Pons (tissue), 1 donor: Measurements from ENCODE around the gene NUP210.

Source experiments
- DNase-seq: peaks from one replicate; pipeline ENCODE4 v3.0.0-alpha.2; 2016; ENCODE audit warnings: low spot score

The NUP210 gene

DNA sequence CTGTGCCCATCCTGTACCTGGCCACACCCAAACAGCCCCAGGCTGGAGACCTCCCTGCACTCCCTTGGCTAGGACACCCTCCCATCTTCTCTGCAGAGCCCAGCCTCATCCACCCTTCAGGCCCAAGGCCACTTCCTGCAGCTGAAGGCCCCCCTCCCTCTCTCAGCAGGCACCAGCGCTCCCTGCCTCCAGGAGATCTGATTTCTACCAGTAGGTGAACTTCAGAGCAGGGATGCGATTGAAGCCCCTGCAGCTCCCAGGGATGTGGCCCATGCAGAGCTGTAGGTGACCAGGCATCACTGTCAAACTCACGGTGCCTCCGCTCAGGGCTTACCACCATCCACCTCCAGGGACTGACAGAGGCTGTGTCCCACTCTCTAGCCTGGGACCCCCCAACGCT lies 96.3 kb downstream of the NUP210 start:
- DNase-seq = no peak

DNA sequence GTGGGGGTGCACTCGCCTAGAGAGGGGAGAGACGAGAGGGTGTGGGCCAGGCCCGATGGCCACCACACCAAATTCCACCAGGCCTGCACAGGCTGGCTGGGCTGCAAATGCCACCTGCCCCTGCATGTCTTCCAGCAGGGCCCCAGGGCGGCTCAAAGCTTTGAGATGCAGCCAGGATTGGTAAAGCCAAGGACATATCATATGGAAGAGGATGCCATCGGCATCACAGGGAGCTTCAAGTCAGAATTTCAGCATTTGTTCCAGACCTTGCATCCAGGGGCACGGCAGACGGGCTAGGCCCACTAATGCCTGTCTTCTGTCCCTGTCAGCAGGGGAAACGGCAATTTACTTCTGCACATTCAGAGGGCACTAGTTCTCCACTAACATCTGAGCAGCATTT lies 97.8 kb downstream of the NUP210 start:
- no peak for DNase-seq

GRCh38 chr3:13319564-13320220 lies 100.4 kb downstream of the NUP210 start:
- no peak for DNase-seq

DNA sequence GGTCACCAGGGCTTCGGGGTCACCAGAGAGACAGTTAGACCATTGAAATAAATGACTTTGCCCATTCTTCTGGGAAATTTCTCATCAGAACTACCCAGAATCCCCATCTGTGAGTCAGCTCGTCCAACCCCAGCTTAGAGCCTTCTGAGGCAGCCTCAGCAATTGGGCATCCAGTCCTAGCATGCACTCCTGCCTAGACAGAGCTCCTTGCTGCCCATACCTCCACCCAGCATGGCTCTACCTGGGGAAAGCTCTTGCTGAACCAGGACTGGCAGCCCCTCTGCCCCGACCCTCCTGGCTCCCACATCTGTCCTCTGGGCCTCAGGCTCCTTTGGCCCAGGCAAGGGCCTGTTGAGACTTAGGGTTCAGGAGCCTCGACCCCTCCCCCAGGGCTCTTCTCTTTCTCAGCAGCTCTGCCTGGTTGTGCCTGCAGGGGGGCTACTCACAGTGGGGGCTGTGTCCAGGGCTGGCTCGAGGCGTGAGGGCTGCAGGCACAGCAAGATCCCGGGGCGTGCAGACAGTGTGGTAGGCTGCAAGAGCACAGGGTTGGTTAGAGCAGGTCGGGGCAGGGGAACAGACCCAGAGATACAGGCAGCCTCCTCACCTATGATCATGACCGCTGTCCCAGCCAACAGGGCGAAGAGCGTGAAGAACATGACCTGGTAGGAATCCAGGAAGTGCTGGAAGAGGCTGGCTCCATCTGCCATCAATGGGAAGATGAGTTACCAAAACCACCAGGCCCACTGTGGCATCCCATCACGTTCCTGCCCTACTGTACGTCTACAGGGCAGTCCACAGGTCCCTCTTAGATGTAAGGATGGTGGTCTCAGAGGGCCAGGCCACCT lies 101.3 kb downstream of the NUP210 start:
- no peak for DNase-seq

GRCh38 chr3:13317596-13318320 lies 102.4 kb downstream of the NUP210 start:
- no peak for DNase-seq

DNA sequence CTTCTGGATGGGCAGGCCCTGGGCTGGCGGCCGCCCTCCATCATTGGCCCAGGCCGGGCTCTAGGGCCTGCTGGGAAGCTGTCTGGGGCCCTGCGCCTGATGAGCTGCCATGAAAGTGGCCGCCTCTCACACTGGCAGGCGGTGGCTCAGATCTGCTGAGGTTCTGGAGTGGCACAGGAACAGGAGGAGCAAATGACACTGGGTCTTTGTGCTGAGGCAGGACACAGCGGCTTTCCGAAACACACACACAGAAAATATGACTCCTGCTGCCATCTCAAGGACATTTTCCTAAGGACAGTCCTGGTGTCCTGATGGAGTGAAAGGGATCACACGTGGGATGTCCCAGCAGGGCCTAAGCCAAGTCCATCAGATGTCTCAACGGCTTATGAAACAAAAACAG lies 103.5 kb downstream of the NUP210 start:
- DNase-seq = peak; percentile 72

- DNase-seq = no peak
These were observed 105.2 kb downstream of the NUP210 start for GRCh38 chr3:13314877-13315276.

DNA sequence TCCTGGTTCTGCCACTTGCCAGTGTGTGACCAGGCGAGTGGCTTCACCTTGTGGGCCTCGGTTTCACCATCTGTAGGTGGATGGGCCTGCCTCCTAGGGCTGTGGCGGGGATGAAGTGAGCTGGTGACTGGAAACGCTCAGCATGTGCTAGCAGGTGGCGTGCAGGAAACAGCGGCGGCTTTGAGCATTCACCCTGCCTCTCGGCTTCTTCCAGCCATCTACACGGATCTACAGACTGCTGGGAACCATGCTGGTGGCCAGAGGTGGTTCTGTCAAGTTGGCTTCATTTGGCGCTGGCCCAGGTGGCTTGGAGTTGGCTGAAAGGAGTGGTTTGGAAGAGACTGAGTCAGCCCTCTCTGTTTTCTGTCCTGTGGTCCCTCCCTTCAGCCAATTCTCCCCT lies 106.3 kb downstream of the NUP210 start:
- no peak for DNase-seq

GRCh38 chr3:13309004-13309403 lies 111.1 kb downstream of the NUP210 start:
- no peak for DNase-seq

GRCh38 chr3:13308380-13308801 lies 111.7 kb downstream of the NUP210 start:
- peak; percentile 69 for DNase-seq

DNA sequence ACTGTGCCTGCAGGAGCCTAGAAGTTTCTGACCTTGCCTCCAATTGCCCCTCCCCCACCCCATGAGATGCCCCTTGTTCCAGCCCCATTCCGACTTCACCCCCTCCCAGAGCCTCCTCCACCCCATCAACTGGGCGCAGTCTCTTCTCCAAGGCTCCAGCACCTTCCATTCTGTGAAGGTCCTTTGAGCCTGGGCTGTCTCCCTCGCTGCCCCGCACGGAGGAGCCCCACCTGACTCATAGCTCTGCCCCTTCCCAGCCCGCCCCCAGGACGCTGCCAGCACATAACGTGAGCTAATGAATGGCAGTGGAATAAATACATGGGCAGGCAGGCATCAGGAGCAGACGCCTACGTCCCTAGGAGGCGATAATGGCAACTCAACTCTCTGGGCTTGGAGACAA lies 113.1 kb downstream of the NUP210 start:
- no peak for DNase-seq

DNA sequence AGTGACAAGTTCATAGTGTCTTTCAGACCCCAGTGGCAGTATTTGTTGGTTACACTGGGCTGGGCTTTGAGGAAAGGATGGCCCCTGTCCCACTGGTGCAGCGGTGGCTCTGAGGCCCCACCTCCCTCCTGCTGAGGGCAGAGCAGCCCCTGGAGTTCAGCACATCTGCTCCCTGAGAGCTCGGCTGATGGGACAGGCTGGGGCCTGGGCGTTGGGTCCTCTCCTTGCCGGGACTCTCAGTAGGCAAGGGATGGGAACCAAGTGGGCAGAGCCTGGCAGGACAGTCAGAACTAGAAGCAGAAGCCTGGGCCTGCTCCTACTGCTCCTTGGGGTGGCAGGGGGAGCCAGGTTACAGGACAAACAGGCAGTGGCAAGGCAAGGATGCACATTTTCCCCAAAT lies 114.5 kb downstream of the NUP210 start:
- no peak for DNase-seq

DNA sequence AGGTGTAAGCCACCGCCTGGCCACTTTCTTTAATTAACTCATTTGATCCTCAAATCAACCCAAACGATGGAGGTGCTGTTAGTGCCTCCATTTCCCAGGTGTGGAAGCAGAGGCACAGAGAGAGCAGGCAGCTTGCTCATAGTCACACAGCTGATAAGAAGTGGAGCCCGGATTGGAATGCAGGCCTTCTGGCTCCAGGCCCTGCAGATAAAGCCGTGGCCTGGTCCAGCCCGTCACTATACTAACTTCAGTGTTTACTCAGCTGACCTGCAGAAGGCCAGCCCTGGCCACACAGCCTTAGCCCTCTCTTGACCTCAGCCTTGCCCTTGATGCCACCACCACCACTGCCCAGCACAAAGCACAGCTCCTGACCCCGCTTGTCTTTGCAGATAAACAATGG lies 116.7 kb downstream of the NUP210 start:
- no peak for DNase-seq

GRCh38 chr3:13301286-13301987 lies 118.7 kb downstream of the NUP210 start:
- DNase-seq = no peak

- DNase-seq = no peak
These were observed 119.4 kb downstream of the NUP210 start for GRCh38 chr3:13300546-13301285.

GRCh38 chr3:13299531-13300155 lies 120.5 kb downstream of the NUP210 start:
- no peak for DNase-seq

GRCh38 chr3:13296662-13297061 lies 123.5 kb downstream of the NUP210 start:
- DNase-seq = no peak

GRCh38 chr3:13294442-13295351 lies 125.4 kb downstream of the NUP210 start:
- no peak for DNase-seq

DNA sequence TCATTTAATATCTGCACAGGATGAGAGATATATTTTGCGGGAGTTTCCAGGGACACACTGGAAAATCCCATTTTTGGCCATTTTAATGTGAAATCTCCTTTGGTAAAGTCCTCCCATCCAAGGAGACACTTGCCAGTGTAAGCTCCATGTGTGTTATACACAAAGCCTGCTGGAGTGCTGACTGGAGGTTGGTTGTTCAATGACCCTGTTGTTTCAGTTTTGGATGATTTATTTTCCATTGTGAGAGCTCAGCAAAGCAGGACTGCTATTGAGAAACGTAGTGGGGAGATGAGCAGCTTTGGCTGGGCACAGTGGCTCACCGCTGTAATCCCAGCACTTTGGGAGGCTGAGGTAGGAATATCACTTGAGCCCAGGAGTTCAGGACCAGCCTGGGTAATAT lies 127.7 kb downstream of the NUP210 start:
- peak; percentile 88 for DNase-seq

DNA sequence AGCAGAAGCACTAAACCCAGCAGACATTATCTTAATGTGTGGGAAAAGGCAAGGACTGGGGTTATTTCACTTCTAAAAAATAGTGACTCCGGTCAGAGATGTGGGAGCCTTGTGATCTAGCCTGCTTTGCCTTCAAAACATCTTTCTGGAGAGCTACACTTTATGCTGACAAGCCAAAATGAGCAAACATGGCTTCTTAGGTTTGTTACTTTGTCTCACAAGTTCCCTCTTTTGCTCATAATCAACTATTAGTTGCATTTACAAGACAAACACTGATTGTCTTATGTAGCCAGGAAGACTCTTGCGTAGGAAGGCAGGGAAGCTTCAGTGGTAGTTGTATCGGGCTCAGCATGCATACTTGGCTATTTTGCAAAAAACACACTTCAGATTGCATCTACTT lies 129.2 kb downstream of the NUP210 start:
- DNase-seq = no peak
